Skeletal muscle satellite cell (primary cell): Measurements from ENCODE around the gene UBE3A.

Source experiments
- H3K27me3 ChIP-seq: 2 replicates; pipeline ENCODE4 v1.7.0; 2013; ENCODE audit warnings: low read length; ENCODE audit not compliant: control insufficient read depth, insufficient read depth
- H3K36me3 ChIP-seq: 2 replicates; pipeline ENCODE4 v1.7.0; 2013; ENCODE audit warnings: mild to moderate bottlenecking, control low read depth, low read length; ENCODE audit not compliant: insufficient read depth
- H3K4me1 ChIP-seq: 2 replicates; pipeline ENCODE4 v1.7.0; 2013; ENCODE audit warnings: low read length; ENCODE audit not compliant: control insufficient read depth, insufficient read depth
- H3K4me2 ChIP-seq: 2 replicates; pipeline ENCODE4 v1.7.0; 2013; ENCODE audit warnings: mild to moderate bottlenecking, low read length
- H3K4me3 ChIP-seq: 2 replicates; pipeline ENCODE4 v1.7.0; 2013; ENCODE audit warnings: low read length
- H3K9ac ChIP-seq: 2 replicates; pipeline ENCODE4 v1.7.0; 2013; ENCODE audit warnings: mild to moderate bottlenecking, low read depth, low read length, moderate library complexity
- H3K9me3 ChIP-seq: replicated peaks from 2 replicates; pipeline ENCODE4 v1.7.0; 2013; ENCODE audit warnings: mild to moderate bottlenecking, control low read depth, low read length

Gene UBE3A

DNA sequence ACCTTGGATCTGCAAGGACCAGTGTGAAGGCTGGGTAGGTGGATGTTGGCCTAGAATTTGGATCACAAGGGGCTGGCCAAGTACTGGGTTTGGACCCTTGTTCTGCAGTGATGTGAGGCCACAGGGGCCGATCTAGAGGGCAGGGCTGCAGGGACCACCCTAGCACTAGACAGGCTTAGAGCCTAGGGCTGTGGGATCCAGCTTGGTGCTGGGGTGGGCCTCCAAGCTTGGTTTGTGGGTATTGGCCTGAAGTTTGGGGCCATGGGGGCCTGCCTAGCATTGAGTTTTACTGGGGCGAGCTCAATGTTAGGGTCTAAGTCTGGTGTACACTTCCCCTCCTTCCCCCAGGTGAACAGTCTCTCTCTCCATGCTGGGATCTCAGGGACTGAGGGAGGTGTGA lies 36.5 kb downstream of the UBE3A start:
- Histone ChIP-seq H3K9ac (no peak overlapping the region), H3K4me3 (no peak overlapping the region), H3K27me3 (no peaks in the 10 kb centered on the region), H3K9me3 (no peaks in the 10 kb centered on the region), H3K4me2 (no peak overlapping the region), H3K4me1 (peaks cover 8% of the 10 kb centered on the region), H3K36me3 (peaks cover 37% of the 10 kb centered on the region)

DNA sequence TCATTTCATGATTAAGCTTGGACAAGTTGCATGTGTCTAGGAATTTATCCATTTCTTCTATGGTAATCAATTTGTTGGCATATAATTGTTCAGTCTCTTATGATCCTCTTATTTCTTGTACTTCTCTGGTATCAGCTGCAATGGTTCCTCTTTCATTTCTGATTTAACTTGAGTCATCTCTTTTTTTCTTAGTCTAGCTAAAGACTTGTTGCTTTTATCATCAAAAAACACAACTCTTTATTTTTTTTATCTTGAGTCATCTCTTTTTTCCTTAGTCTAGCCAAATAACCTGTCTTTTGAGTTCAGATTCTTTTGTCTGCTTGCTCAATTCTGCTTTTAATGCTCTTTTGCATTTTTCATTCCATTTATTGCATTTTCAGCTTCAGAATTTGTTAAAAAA lies 37.3 kb downstream of the UBE3A start:
- H3K9me3 ChIP-seq = no peaks in the 10 kb centered on the region
- no peak overlapping the region for H3K4me2 ChIP-seq
- H3K36me3 ChIP-seq = peaks cover 38% of the 10 kb centered on the region
- H3K4me1 ChIP-seq = peaks cover 14% of the 10 kb centered on the region
- H3K27me3 ChIP-seq = no peaks in the 10 kb centered on the region
- H3K4me3 ChIP-seq = no peak overlapping the region
- H3K9ac ChIP-seq = no peak overlapping the region

DNA sequence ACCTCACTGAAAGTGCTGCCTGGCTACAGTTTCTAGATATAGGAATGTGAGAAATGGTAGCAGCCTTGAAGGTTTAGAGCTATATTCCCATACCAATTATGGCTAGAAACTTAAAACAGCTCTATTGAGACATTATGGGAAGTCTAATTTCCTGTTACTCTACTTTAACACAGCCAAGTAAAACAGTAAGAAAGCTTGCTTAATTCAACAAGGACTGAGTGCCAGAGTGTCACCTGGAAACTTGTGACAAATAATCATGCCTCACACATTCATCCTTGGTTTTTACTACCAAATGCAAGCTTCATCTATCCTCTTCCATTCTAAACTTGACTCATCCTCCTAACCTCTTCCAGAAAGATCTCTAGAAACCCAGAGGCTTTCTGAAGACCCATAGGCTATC lies 41.7 kb downstream of the UBE3A start:
- no peak overlapping the region for H3K4me3 ChIP-seq
- H3K36me3 ChIP-seq = peaks cover 23% of the 10 kb centered on the region
- H3K9me3 ChIP-seq = no peaks in the 10 kb centered on the region
- no peak overlapping the region for H3K9ac ChIP-seq
- H3K4me1 ChIP-seq = peaks cover 24% of the 10 kb centered on the region
- no peaks in the 10 kb centered on the region for H3K27me3 ChIP-seq
- no peak overlapping the region for H3K4me2 ChIP-seq

DNA sequence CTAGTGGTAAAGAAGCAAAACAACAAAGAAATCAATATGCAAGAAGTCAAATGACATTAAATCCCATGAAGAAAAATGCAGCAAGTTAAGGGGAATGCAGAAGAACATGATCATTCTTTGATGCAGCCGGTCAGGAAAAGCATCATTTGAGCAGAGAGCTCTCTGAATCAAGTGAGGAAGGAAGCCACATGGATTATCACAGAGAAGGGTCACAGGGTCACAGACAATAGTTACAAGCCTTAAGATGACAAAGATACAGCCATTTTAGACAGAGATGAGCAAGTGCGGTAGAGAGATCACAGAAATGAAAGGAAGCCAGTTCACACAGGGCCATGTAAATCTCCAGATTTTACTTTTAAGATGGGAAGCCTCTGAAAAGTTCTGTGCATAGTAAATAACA lies 43.9 kb downstream of the UBE3A start:
- Histone ChIP-seq H3K27me3 (no peaks in the 10 kb centered on the region), H3K4me1 (peaks cover 27% of the 10 kb centered on the region), H3K9ac (no peak overlapping the region), H3K36me3 (peaks cover 17% of the 10 kb centered on the region), H3K4me2 (no peak overlapping the region), H3K9me3 (no peaks in the 10 kb centered on the region), H3K4me3 (no peak overlapping the region)

GRCh38 chr15:25392806-25393205 lies 46.0 kb downstream of the UBE3A start:
- H3K9ac ChIP-seq = peak overlapping the region; percentile 34
- H3K9me3 ChIP-seq = no peaks in the 10 kb centered on the region
- peaks cover 13% of the 10 kb centered on the region for H3K36me3 ChIP-seq
- H3K4me2 ChIP-seq = peak overlapping the region; percentile 68
- no peak overlapping the region for H3K4me3 ChIP-seq
- H3K4me1 ChIP-seq = peaks cover 27% of the 10 kb centered on the region
- no peaks in the 10 kb centered on the region for H3K27me3 ChIP-seq

DNA sequence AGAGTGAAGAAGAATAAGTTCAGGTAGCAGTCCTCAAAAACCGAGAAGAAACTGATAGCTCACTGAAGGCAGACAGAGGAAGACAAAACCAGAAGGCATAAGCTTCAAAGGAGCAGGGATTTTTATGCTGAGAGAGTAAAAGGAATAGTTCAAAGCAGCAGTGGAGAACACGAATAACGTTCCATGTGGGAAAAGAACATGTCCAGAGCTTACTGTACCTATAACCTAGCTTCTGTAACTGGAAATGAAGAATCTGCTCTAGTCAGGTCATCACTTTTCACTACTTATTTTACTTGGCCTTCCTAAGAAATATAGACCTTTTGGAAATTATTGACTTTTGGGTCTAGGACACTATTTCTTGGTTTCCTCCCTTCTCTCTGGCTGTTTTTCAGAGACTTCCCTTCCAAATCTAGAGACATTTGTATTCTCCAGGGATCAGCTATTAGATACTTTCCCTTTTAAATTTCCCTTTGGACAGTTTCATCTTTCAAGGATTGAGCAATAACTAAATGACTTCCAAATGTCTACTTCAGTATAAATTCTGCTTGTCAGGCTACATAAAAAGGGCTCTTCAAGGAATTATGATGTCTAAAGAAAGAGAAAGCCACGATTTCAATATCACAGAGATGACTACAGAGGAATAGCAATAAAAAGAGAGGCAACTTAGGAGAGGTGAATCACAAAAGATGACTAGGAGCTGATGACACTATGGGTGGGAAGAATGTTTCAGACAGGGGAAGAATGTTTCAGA lies 46.7 kb downstream of the UBE3A start:
- H3K36me3 ChIP-seq = peaks cover 13% of the 10 kb centered on the region
- H3K4me1 ChIP-seq = peaks cover 22% of the 10 kb centered on the region
- H3K9ac ChIP-seq = peak overlapping the region; percentile 22
- no peaks in the 10 kb centered on the region for H3K27me3 ChIP-seq
- peak overlapping the region; percentile 68 for H3K4me2 ChIP-seq
- H3K9me3 ChIP-seq = no peaks in the 10 kb centered on the region
- no peak overlapping the region for H3K4me3 ChIP-seq

- H3K4me1 ChIP-seq = peaks cover 1% of the 10 kb centered on the region
- H3K27me3 ChIP-seq = no peaks in the 10 kb centered on the region
- no peak overlapping the region for H3K4me3 ChIP-seq
- H3K9me3 ChIP-seq = no peaks in the 10 kb centered on the region
- no peaks in the 10 kb centered on the region for H3K36me3 ChIP-seq
- no peak overlapping the region for H3K4me2 ChIP-seq
- H3K9ac ChIP-seq = no peak overlapping the region
These were observed 52.8 kb downstream of the UBE3A start for GRCh38 chr15:25385986-25386385.

DNA sequence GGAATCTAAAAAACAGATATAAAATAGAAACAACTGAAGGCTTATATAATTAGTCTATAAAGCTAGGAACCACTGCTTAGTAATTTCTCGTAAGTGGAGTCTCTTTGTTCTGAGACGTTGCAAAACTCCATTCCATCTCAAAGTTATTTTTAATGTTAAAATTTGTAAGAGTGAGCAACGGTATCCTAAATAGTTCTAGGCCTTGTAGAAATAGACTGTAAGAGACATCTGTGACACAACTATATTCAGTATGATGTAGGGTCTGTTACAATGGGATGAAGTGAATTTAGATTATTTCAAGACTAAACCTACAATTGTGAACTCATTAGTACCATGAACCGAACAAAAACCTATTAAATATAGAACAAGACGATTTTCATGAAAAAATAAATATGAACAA lies 57.2 kb downstream of the UBE3A start:
- Histone ChIP-seq H3K4me1 (peaks cover 29% of the 10 kb centered on the region), H3K4me2 (no peak overlapping the region), H3K36me3 (no peaks in the 10 kb centered on the region), H3K27me3 (no peaks in the 10 kb centered on the region), H3K9ac (no peak overlapping the region), H3K4me3 (no peak overlapping the region), H3K9me3 (no peaks in the 10 kb centered on the region)

GRCh38 chr15:25378501-25378901 lies 60.3 kb downstream of the UBE3A start:
- H3K4me2 ChIP-seq = peak overlapping the region; percentile 60
- peaks cover 21% of the 10 kb centered on the region for H3K36me3 ChIP-seq
- H3K27me3 ChIP-seq = no peaks in the 10 kb centered on the region
- H3K4me1 ChIP-seq = peaks cover 32% of the 10 kb centered on the region
- H3K9me3 ChIP-seq = no peaks in the 10 kb centered on the region
- peak overlapping the region; percentile 10 for H3K4me3 ChIP-seq
- peak overlapping the region; percentile 13 for H3K9ac ChIP-seq

DNA sequence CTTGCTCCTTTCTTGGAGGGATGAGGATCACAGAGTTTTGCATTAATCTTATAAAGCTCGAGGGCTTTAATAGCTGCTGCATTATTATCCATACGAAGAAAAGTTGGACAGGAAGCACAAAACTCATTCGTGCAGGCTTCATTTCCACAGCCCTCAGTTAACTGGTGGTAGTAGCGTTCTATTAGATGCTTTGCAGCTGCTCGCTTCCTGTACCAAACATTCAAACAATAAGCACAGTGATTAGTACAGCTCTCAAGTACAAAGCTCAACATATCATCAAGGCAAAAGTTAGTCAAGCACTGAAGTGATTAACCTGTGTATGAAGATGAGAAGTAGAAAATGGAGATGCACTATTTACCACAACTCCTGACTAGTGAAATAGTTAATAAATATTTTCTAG lies 63.3 kb downstream of the UBE3A start:
- Histone ChIP-seq H3K9ac (no peak overlapping the region), H3K9me3 (no peaks in the 10 kb centered on the region), H3K4me1 (peaks cover 36% of the 10 kb centered on the region), H3K4me2 (no peak overlapping the region), H3K36me3 (peaks cover 40% of the 10 kb centered on the region), H3K4me3 (no peak overlapping the region), H3K27me3 (no peaks in the 10 kb centered on the region)

- H3K27me3 ChIP-seq = no peaks in the 10 kb centered on the region
- no peak overlapping the region for H3K9ac ChIP-seq
- peaks cover 52% of the 10 kb centered on the region for H3K36me3 ChIP-seq
- H3K4me1 ChIP-seq = peaks cover 28% of the 10 kb centered on the region
- H3K4me3 ChIP-seq = no peak overlapping the region
- H3K4me2 ChIP-seq = no peak overlapping the region
- no peaks in the 10 kb centered on the region for H3K9me3 ChIP-seq
These were observed 64.7 kb downstream of the UBE3A start for GRCh38 chr15:25374143-25374542.

- Histone ChIP-seq H3K4me3 (no peak overlapping the region), H3K4me1 (peaks cover 12% of the 10 kb centered on the region), H3K9ac (no peak overlapping the region), H3K9me3 (no peaks in the 10 kb centered on the region), H3K4me2 (no peak overlapping the region), H3K27me3 (no peaks in the 10 kb centered on the region), H3K36me3 (peaks cover 52% of the 10 kb centered on the region)
These were observed 66.5 kb downstream of the UBE3A start for GRCh38 chr15:25372298-25372697.
